Fibroblast of skin of back (primary cell): Measurements from ENCODE around the gene CEACAM18.
"Not testable (repeated sequence)": the region's sequence is repeated elsewhere in the genome, so short reads cannot be mapped to it uniquely, and the experiment has no call there.

ENCODE experiments used
- DNase-seq: peaks from one replicate; pipeline ENCODE4 v3.0.0-alpha.2; 2013

The CEACAM18 gene

GRCh38 chr19:51493776-51494175 lies 15.4 kb downstream of the CEACAM18 start:
- DNase-seq: no peak

GRCh38 chr19:51497666-51498065 lies 19.3 kb downstream of the CEACAM18 start:
- DNase-seq: no peak

GRCh38 chr19:51500931-51501330 lies 22.6 kb downstream of the CEACAM18 start:
- not testable (repeated sequence) for DNase-seq

DNA sequence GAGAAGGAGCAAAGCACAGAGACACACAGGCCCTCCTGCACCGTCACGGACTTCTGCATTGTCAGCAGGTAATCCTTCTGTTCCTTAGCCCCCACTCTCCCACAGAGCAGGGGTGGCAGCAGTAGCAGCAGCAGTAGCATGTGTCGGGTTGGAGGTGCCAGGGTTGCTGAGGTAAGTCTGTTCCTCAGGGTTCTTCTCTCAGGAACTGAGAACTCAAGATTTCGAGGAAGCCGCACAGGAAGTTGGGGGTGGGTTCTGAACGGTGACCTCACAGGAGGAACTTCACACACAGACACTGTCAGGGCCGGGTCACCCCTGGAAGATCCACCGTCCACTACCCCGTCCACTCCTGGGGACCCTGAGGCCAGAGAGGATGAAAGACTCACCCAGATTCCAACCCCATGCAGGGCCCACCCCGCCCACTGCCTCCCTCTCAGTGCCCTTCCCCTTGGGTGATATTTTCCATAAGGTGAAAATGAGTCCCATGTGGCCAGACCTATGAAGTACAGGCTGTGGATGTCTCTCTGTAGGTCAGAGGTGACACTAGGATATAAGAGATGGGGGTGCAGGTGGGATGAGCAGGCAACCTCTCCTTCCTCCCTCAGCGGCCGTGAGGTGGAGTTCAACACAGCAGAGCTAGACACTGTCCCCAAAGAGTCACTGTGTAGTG lies 23.4 kb downstream of the CEACAM18 start, which contains the start of gene SIGLEC12:
Gene SIGLEC12, minus strand, starts transcription at position 207 of the 670 bp plus-strand sequence. Its CDS starts 67 bp downstream, at position 140.
- DNase-seq: no peak

GRCh38 chr19:51503286-51503817 lies 25.0 kb downstream of the CEACAM18 start:
- DNase-seq: no peak

- no peak for DNase-seq
These were observed 25.6 kb downstream of the CEACAM18 start for GRCh38 chr19:51503896-51504295.

DNA sequence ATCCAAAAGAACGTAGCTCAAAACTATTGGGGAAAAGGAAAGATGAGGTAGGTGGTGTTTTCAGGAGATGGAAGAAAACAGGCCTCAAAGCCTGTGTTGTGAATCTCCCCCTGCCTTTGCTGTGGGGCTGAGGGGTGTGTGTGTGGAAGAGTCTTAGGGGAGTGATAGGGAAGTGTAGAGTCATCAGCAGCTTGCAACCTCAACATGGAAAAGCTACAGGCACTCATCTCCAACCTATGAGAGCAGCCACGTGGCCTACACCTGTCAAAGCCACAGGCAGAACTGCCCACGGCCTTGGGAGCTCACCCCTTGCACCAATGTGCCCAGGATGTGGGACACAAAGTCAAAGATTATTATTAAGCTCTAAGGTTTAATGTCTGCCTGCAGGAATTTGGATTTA lies 27.6 kb downstream of the CEACAM18 start:
- DNase-seq: no peak

- DNase-seq: no peak
These were observed 28.9 kb downstream of the CEACAM18 start for GRCh38 chr19:51507192-51507591.

DNA sequence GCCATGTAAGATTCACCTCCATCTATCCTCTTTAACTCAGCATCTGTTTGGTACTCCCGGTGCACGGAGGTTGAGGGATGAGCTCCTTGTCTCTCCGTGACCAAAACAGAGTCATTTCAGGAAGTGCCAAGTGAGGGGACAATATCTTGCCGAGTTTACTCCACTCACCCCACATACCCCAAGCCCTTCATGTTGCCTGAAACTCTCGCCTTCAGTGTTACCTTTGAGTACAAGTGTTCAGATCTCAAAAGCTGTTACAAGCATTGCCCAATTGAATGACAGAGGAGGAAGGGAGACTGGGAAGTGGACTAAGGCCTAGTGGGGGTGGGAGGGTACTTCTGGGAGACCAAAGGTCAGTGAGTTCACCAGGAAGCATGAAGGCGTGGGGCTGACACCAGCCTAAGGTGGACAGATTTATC lies 29.3 kb downstream of the CEACAM18 start:
- DNase-seq: no peak

GRCh38 chr19:51508059-51508733 lies 29.9 kb downstream of the CEACAM18 start:
- no peak for DNase-seq

DNA sequence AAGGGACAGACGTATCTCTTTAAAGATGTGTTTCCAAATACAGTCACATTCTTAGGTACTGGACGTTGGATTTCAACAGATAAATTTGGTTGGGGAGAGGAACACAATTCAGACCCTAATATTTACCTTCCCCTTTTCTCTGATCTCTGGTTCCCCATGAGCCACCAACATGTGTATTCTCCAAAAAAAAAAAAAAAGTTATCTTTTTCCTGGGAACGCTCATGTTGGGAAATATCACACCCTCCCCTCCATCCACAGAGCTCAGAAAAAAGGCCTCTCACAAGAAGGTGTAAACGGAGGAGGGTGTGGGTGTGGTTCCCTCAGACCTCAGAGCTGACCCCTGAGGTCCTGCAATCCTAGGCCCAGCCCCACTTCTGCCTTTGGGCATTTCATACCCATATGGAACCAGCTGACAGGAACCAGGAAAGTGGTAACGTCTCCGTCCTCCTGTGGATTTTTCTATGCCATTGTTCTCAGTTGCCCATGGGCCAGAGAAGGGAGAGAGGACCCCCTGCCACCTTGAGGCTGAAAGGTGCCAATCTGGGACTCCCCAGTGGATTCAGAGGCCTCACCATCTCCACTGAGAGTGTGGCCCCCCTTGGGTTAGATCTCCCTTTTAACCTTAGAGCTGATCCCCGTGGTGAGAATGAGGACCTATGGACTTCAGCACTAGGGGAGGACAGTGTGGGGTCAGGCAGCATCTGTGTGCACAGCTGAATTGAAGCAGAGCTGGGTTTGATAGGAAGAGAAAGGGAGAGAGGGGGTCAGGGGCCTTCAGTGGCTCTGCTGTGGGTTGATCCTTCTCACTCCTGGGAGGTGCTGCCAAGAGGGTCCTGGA lies 31.7 kb downstream of the CEACAM18 start:
- DNase-seq: no peak

- DNase-seq: peak; percentile 3
These were observed 33.0 kb downstream of the CEACAM18 start for GRCh38 chr19:51511353-51511752.

DNA sequence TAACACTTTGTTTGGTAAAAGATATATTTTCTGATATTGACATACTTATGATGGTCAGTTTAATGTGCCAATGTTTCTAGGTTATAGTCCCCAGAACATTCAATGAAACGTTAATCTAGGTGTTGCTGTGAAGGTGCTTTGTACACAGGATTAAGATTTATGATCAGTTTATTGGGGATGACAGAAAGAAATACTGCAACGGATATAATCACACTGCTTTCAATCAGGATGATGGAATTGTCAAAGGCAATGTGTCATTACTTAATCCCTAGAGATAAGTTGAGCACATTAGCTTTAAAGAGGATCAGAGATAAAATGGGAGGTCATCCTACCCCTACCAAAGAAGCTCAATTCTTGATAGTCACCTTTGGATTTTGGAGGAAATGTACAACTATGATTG lies 35.6 kb downstream of the CEACAM18 start:
- no peak for DNase-seq

DNA sequence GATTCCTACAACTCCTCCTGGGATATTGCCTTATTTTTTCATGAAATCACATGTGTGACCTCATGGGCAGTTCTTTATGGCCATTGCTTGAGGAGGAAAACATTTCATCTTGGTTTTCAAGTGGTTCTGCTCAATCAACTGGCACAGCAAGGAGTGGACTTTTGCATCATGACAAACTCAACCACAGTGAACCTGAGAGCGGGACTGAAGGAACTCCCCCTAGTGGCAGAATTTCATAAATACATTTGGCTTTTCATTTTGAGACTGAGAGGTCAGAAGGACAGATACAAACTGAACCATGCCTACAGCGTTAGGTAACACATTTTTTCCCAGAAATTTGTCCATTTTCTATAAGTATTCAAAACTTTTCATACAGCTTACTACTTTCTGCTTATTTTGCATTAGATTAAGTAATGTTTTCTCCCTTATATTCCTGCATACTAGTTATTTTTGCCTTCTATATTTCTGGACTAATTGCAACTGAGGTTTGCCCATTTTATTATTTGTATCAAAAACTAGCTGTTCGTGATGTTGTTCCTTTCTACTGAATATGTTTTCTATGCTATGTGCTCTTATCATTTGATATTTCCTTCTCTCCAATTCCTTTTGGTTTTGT lies 36.6 kb downstream of the CEACAM18 start:
- DNase-seq: peak; percentile 50

DNA sequence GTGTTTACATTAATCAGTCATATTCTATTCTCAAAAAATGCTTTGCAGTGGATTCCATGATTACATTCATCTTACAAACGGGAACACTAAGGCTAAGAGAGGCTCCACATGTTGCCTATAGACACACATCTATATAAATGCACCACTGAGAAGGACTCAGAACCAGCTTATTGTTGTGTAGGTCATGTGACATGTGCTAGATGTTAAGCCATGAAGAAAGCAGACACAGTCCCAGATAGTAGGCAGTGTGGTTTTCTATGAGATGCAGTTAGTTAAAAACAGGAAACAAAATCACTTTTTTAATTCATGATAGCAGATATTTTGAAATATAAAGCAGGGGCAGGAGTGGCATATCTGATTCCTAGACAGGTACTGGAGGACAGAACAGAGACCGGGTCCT lies 42.4 kb downstream of the CEACAM18 start:
- no peak for DNase-seq

GRCh38 chr19:51521357-51521756 lies 43.0 kb downstream of the CEACAM18 start:
- no peak for DNase-seq

DNA sequence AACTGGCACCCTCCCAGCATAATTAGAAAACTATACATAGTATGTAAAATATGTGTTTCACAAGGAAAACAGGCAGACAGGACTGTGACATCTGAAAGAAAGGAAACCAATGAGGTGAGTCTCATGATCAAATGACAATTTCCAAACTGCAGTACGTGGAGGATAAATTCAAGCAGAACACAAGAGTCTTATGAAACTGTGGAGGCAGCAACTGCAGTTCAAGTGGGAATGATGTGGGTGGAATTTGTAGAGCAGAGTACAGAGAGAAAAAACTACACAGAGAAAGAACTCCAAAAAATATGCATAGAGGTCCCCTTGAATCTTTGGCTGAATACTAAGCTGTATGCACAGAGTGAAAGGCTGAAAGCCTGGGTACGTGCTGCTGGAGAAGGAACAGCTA lies 43.4 kb downstream of the CEACAM18 start:
- no peak for DNase-seq

- DNase-seq: no peak
These were observed 46.4 kb downstream of the CEACAM18 start for GRCh38 chr19:51524666-51525264.

DNA sequence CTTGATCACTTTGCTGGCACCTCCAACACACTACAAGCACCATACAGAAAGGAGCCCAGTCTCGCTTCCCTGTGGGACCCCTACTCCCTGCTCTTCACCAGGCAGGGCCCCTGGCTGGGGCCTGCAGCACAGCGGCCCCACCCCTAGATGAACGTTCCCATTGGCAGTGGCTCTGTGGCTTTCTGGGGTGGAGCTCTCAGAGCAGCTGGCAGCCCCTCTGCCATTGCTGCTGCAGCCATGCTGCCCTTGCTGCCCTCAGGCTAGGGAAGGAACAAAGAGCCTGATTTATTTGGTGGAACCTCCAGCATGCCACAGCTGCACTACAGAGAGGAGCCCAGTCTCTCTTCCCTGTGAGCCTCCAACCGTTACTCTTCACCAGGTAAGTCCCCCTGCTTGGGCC lies 47.3 kb downstream of the CEACAM18 start:
- no peak for DNase-seq

- no peak for DNase-seq
These were observed 51.0 kb downstream of the CEACAM18 start for GRCh38 chr19:51529301-51529700.

DNA sequence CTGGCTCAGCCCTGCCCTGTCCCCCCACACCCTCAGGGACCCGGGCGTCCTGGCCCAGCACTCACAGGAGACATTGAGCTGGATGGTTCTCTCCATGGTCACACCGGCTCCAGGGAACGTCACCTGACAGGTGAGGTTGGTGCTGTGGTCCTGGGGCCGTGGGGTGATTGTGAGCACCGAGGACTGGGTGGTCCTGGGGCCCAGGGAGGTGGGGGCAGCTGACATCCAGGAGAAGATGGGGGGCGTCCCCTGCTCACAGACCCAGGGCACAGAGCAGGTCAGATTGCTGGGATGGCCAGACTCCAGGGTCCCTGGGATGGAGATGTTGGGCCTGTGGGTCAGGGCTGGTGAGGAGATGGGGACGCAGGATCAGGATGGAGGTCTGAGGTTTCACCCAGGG lies 52.3 kb downstream of the CEACAM18 start:
- DNase-seq: no peak
